ENCODE data around the gene VOPP1.

The VOPP1 gene

DNA sequence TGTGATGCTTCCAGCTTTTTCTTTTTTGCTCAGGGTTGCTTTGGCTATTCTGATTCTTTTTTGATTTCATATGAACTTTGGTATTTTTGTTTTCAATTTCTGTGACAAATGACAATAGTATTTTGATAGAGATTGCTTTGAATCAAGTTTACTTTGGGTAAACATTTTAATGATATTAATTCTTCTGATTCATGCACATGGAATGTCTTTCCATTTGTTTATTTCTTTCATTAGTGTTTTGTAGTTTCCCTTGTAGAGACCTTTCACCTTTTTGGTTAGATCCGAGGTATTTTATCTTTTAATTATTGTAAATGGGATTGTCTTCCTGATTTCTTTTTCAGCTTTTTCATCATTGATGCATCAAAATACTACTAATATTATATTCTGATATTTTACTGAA lies 114.0 kb downstream of the VOPP1 start:
- DNase-seq: no peak

DNA sequence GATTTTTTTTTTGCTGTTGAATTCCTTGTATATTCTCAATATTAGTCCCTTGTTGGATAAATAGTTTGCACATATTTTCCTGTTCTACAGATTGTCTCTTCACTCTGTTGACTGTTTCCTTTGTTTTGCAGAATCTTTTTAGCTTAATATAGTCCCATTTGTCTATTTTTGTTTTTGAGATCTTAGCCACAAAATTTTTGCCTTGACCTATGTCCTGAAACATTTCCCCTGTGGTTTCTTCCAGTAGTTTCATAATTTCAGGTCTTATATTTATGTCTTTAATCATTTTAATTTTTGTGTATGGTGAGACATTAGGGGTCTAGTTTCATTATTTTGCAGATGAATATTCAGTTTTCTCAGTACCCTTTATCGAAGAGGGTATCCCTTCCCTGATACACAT lies 114.5 kb downstream of the VOPP1 start:
- DNase-seq: no peak

DNA sequence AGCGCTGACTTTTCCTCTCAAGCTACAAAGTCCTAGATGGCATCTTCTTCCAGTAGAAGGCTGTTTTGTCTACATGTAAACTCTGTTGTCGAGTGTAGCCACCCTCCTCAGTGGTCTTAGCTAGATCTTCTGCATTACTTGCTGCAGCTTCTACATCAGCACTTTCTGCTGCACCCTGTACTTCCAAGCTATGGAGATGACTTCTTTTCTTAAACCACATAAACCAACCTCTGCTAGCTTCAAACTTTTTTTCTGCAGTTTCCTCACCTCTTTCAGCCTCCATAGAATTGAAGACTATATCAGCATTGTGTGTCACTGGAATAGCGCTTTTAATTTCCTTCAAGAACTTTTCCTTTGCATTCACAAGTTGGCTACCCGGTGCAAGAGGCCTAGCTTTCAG lies 119.3 kb downstream of the VOPP1 start:
- no peak for DNase-seq

DNA sequence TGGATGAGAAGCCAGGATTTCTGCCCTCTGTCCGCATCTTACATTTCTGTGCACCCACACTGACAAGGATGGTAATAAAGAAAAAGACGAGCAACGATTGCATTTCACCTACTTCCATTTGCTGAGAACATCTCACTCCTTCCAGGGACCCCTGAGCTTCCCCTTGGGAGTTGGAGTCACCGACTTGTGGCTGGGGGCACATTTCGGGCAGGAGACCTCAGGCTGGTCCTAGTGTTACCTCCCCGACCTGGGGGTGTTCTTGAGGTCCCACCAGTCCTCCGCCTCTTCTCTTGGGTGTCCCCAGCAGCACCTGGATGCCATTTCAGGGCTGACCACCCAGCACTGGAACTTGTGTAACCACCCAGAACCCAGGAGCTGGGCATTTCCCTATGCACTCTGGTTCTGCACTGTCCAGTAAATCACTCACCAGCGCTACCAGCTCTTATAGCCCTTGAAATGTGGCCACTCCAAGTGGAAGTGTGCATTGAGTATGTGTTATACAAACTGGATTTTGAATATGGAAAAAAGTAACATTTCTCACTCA lies 122.2 kb downstream of the VOPP1 start:
- no peak for DNase-seq

DNA sequence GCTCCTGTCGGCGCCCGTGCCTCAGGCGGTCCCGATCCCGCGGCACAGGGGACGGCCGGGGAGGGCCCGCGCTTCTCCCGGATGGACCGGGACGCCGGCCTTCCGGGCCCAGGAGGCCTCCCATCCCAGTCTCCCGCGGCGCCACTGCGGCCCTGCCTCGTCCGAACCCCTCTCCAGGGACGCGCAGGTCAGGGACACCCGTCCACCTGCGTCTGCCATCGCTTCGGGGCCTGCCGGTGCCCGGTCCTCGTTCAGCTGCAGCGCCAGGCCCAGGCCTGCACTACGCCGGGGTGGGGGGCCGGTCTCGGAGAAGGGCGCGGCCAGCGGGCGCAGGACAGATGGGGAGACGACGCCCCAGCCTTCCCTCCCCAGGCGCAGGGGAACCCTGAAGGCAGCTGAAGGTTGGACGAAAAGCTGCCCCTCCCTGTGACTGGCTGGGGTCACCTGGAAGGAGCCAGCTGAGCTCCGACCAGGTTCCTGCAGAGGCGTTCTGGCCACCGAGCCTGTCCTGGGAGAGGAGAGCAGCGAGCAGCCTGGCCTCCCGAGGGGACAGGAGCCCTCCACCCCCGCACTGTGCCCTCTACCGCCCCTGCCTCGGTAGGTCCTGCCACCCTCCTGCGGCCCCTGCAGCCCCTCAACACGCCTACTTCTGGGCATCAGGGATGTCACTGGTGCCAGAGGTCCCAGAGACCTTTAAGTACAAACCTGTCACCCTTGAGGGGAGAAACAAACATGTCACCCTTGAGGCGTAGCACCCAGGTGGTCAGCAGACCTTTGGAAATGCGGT lies 122.9 kb downstream of the VOPP1 start:
- no peak for DNase-seq

DNA sequence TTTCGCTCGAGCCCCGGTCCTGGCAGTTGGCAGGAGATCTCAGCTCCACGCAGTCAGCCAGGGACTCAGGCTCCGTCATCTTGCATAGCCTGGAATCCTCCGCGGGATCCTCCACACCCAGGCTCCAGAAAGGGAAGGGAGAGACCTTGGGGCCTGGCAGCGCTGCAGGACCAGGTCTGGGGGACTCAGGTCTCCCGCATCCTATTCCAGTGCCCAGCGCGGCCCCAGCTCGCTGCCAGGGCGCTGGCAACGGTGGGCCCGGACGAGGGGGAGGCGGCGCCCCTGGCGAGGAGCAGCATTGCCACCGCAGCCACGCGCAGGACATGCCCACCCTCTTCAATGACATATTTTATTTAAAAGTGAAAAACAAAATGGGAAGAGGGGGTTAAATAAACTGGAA lies 123.8 kb downstream of the VOPP1 start:
- DNase-seq: no peak

DNA sequence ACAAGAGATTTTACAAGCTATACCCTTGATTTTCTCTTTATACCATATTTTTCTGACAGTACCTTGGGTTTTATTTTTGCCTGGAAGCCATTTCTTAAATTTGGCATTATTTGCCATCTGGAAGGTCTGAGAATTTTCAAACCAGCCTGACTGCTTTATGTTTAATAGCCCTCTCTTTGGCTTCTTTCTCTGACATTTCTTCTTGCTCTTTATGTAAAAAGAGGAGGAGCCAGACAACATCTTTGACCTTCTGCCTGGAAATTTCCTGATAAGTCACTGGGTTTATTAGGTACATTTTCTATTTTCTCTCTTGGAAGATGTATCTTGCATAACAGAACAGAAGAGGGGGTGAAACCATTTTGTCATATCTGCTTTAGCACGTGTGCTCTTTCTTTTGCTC lies 127.5 kb downstream of the VOPP1 start:
- no peak for DNase-seq

DNA sequence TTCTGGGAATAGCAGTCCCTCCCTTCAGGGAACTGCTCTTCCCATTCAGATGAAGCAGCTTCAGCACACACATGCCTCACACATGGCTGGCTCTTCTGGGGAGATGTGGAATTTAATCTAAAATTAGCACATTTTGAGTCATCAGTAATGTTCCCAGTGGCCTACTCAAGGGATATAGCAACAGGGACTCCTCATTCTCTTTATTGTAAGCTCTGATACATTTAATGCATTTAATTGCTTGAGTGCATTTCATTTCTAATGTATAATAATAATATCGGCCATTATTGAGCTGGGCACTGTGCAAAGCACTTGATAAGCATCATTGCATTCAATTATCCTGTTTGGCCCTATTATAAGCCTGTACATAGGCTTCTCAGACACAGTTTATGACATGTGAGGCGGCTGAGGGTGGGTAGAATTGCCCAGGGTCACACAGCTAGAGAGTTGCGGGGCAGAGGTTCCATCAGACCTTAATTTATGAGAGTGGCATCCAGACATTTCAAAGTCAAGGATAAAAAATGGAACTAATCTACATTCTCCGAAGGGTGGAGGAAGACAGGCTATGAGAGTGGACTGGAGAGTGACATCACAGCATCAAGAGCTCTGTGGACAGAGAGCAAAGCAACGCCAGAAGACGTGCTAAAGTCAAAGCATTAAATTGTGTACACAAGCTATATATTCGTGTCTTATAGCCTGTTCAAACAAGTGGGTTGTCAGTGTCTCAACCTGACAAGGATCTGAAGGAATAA lies 130.4 kb downstream of the VOPP1 start:
- peak; percentile 56 for DNase-seq

DNA sequence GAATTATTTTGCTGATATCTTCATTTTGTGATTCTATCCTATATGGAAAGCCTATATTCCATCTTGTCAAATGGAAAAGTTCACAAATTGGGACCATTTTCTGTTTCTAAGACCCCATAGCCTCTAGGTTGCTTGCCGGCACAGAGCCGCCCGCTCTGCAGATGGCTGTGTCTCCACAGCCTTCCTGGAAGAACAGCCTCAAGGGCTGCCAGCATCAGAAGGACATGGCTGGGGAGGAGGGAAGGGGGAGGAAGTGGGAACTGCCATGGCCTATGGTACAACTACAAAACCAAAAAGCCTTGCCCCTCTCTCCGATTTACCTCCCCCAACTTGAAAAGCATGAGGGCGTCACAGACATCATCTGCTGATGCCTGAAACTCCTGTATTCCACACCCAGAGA lies 131.3 kb downstream of the VOPP1 start:
- DNase-seq: no peak

DNA sequence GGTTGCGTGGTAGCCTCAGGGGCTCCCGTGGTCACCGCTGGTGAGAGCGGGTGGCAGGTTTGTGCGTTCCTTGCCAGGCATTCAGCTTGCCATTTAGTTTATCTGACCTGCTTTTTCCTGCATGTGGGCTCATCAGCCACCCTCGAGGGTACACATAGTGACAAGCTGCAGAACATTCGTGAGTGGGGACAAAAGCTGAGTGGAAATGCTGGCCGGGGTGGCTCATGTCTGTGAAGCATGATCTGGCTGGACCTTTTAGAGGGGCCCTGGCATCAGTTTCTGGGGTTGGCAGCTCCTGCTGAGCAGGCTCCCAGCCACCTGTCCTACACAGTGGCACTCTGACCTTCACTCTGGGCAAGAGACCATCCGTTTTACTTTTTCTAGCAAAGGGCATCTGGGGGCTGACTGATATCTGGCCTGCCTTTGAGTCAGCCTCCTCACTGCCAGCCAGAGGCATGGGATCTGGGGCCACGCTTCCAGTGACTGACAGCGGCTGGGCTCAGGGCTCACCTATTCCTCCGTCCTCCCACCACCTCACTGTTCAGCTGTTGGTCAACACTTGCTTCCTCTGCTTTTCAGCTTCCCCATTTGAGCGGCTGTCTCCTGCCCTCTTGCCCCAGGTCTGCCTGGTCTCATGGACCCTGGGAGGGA lies 132.1 kb downstream of the VOPP1 start:
- no peak for DNase-seq

DNA sequence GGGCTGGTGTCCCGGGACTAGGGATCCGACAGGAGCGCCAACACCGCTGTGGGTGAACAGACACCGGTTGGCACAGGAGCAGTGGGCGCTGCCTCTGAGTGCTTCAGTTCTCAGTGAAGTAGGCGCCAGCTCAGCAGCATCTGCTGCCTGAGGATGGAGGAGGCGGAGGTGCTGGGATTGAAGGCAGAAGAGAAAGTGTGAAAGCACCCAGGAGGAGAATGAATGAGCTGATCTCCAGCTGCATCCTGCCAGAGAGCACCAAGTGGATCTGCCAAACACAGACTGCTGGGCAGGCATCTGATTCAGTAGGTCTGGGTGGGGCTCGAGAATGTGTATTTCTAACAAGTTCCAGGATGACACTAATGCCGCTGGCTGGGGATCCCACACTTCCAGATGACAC lies 132.7 kb downstream of the VOPP1 start:
- DNase-seq: peak; percentile 72

DNA sequence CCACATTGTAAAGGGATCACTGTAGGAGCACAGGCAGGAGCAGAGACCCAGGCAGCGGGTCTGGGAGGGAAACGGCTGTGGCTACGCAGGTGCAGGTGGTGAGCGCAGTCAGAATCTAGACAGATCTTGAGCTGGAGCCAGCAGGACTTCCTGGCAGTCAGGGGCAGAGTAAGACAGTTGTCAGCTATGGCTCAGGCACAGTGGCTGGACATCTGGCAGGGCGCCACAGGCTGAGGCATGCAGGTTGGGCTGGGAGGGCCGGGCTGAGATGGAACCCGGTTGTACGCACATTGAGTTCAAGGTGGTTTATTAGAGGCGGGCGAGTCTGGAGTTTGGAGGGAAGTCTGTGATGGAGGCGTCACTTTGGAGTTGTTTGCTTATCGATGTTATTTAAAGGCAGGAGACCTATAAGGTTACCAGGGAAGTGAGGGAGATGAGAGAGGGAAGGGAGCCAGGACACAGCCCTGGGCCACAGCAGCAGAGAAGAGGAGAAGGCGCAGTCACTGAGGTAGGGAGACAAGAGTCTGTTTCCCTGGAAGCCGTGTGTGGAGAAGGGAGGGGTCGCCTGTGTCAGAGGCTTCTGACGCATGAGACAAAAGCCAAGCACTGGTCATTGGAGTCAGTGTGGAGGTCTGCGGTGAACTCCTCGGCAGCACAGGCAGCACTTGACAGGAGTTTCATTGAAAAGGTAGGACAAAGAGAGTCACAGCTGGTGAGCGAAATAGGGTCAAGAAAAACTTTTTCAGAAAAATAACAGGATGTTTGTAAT lies 133.4 kb downstream of the VOPP1 start:
- peak; percentile 89 for DNase-seq

DNA sequence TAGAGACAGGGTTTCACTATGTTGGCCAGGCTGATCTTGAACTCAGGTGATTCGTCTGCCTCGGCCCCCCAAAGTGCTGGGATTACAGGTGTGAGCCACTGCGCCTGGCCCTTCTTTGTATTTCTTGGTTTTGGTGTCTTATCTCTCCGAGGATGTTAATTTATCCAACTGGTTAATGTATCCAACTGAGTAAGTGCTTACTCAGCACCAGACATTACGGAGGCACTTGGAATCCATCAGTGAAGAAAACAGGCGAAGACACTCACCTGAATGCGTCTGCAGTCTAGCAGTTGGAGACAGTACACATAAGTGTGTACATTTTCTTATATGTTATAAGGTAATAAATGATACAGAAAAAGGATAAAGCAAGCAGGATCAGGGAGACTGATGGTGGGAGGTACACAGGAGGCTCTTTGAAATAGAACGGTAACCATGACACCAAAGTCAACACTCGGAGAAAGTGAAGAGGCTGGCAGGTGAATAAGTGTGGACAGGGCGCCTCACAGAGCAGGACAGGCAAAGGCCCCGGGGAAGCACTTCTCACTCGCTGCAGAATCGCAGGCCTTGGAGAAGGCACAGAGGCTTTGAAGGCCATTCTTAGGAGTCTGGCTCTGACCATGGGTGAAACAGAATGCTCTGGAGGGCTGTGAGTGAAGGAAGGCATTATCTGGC lies 134.1 kb downstream of the VOPP1 start:
- peak; percentile 89 for DNase-seq

DNA sequence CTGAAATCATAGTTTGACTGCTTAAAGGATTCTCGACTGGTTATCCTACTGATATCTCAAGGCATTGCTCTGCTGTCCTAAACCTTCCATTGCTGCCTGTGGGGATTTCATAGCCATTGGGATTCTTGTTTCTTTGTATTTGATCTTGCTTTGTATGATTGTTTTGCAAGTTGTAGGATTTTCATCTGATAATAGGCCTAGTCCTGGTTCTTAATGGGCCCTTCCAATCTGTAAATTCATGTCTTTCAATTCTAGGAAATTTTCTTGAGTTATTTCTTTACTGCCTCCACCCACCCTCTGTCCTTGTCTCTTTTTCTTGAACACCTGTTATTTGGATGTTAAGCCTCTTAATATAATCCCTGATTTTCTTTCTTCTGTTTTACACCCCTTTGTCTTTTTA lies 134.9 kb downstream of the VOPP1 start:
- no peak for DNase-seq

DNA sequence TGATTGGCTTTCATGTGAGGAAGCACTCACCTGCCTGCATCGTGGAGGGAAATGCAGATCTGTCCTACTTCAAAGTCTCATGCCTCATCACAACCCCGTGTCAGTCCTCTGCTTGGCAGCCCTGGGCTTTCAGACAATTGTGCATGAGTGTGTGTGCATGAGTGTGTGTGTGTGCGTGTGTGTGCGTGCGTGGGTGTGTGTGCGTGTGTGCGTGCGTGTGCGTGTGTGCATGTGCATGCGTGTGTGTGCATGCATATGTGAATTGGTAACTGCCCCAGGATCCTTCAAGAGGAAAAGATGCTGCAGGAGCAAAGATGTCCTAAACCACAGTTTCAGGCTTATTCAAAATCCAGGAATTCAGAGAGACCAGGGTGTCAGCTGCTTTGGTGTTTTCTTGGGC lies 135.8 kb downstream of the VOPP1 start:
- DNase-seq: no peak

DNA sequence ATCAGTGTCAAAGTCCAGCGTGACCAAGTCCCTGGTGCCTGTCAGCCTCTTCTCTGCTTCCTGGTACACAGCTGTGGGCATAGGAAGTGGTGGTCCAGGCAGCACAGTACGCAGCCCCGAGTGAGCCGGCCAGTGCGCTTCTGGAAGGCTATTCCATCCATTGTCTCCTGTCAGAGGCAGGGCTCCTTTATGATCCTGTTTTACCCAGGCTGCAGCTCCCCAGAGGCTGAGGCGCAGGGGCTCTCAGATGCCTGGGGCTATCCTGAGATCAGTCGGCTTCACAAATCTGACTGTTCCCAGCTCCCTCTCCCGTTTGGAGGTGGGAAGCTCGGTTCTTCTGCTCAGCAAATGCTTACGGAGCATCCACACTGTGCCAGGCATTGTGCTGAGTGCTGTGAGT lies 136.8 kb downstream of the VOPP1 start:
- DNase-seq: no peak

DNA sequence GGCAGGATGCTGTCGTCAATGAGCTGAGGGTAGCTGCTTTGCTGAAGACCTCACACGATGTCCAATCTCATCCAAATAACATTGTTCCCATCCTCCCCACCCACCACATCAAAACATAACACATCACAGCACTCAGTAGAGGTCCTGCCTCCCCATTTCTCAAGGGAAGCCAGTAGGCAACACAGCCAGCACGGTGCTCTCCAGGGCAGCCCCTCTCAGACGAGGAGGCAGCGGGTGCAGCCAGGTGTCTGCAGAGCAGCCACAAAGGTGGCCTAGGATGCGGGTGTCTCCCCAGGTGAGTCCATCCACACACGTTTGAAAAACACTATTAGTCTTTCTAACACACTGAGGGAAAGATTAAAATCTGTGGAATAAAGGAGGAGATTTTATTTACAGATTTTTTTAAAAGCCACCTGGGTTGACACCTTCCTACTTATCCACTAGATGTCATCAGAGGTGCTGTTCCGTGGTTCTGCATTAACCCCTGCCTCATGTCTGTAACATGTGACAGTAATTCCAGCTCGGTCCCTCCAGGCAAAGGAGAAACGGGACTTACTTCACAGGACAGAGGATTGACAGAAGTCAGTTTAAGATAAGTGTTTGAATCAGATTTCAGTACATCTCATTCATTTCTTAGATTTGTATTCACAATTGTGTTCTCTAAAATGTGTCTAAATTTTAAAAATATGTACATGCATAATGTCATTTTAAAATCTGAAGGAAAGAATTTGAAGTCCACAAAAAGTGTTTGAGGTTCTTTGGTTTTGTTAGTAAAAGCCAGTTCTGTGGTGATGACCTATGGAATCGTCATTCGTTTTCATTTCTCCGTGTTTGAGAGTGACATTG lies 139.1 kb downstream of the VOPP1 start:
- no peak for DNase-seq

DNA sequence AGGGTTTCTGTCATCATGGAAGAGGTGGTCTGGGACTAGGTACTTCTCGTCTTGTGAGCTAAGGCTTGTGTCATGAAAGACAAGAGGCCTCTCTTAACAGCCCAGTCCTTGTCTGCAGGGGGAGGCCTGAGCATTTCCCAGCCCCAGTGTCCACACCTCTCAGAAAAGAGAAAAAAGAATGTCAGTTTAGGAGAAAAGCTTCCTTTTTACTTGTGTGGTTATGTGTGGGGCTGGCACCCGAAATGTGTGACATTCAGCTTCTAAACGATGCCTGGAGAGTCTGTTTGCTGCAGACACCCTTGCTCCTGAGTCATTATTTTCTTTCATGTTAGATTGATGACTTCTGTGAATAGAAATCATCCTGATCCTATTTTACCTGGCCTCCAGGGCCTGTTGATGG lies 139.8 kb downstream of the VOPP1 start:
- DNase-seq: no peak

DNA sequence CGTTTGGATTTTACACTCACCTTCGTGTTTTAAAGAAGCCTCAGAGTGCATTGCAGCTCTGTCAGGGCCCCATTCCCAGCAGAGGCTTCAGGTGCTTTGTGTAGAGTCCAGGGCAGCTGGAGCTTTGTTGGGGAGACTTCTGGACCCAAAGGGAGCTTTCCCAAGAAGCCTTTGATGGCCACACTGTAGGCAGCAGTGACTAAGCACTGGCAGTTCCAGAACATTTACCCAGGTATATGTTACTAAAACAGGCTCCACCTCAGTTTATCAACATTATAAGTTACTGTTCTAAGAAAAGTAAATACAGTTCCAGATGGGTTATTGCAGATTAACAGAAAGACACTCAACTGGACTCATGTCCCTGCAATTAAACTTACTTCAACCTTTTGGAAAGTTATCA lies 140.4 kb downstream of the VOPP1 start:
- no peak for DNase-seq

DNA sequence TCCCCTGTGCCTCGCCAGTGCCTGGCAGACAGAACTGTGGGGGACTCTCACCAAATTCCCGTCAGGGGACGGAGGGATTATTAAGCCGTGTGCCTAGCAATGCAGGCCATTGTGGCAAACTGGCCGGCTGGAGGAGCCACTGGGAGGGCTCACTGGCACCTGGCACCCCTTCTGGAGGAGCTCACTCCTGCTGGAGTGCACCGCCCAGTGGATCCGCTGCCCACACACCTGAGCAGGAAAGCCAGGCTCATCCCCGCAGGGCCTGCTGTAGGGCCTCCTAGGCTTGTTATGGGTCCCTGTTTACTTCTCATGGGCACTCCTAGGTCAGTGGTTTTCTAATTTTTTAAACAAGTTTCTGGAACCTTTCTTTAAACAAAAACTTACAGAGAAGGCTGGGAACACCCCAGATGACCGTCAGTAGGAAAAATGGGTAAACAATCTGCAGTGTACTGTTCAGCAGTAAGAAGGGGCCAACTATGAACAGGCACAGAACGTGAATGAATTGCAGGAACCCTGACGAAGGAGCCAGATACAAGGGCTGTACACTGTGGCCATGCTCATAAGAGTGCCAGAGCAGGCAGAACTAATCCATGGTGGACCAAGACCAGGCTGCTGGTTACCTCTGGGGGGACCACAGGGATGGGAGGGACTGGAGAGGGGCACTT lies 142.3 kb downstream of the VOPP1 start:
- no peak for DNase-seq

DNA sequence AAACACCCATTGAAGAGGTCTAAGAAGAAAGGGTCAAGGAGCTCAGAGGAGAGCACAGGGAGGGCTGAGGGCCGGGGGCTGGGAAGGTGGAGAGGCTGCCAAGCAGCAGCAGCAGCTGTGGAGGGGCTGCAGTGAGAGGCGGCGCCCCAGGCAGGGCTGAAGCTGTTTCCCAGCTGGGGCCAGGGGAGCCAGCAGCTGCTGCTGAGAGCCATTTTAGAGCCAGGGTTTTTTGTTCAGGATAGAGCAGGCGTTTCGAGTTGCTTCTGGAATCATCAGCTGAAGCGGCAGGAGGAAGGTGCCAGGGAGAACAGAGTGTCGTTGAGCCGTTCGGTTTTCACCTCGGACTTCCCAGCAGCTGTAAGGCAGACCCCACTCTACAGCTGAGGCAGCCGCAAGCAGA lies 144.5 kb downstream of the VOPP1 start:
- DNase-seq: peak; percentile 98

All from DMS79 treated with DMSO at 0.1 percent for 48 hours (cell line).